DND-41 (cell line): ENCODE measurements around the gene MMP17.

Experiments used
- CTCF ChIP-seq: IDR thresholded peaks from 2 replicates; pipeline ENCODE4 v1.5.1; 2012; ENCODE audit warnings: borderline replicate concordance, low read length, moderate library complexity, mild to moderate bottlenecking; ENCODE audit not compliant: poor library complexity, severe bottlenecking; ENCODE audit errors: extremely low read depth
- EZH2 ChIP-seq: IDR thresholded peaks from 3 replicates; pipeline ENCODE4 v1.6.1; 2012; ENCODE audit warnings: borderline replicate concordance, low read depth, mild to moderate bottlenecking, moderate library complexity, low read length, inconsistent platforms; ENCODE audit not compliant: severe bottlenecking

- TF ChIP-seq CTCF, result no peak
- no peak for TF ChIP-seq EZH2
Measured at GRCh38 chr12:131893605-131894312, 65.6 kb downstream of the MMP17 start.
